Endothelial cell of umbilical vein (primary cell): ENCODE results near the gene RGS6. TPM values are rescaled to one million over a fixed set of nuclear protein-coding genes. Genes with fewer than 3 reads are reported as not detected.

Experiments used
- BruUV-seq: library from RNA; stranded (reverse); fragments of 400-500 nt; replicated peaks from 2 replicates; lab custom pipeline; 2021; lab: Mats Ljungman, UMichigan
- CTCF ChIA-PET: fragments of 300-600, 350-600 bp; sonication (Branson Sonifier 250); formaldehyde crosslinking; loops from one replicate; lab custom pipeline; 2021; ENCODE audit warnings: antibody characterized with exemption, inconsistent platforms; lab: Charles Lee
- POLR2A ChIA-PET: fragments of 300-600, 350-600 bp; sonication (Branson Sonifier 250); formaldehyde crosslinking; loops from one replicate; lab custom pipeline; 2021; ENCODE audit warnings: antibody characterized with exemption, inconsistent platforms; lab: Charles Lee
- DNase-seq: peaks from one replicate; pipeline ENCODE4 v3.0.0-alpha.2; 2011; ENCODE audit warnings: low read depth, low spot score
- FAIRE-seq: peaks from 2 replicates; lab custom pipeline; 2011; peaks lifted over from hg19 to GRCh38; lab: Jason Lieb, UNC
- H2AFZ ChIP-seq: 2 replicates; pipeline ENCODE4 v1.6.0; 2012; ENCODE audit warnings: low read depth, low read length, control low read depth, inconsistent platforms
- H3K27ac ChIP-seq: 2 replicates; pipeline ENCODE4 v1.5.1; 2011; ENCODE audit warnings: low read depth, mild to moderate bottlenecking, control low read depth, low read length, moderate library complexity; ENCODE audit not compliant: insufficient read depth
- H3K27me3 ChIP-seq, 2 experiments: 2 replicates each; pipeline versions ENCODE4 v1.6.0 to v1.6.1; 2011; ENCODE audit warnings: low read length in 2 of 2, mixed read lengths in 1 of 2; ENCODE audit not compliant: control insufficient read depth in 2 of 2, insufficient read depth in 2 of 2
- H3K36me3 ChIP-seq, 2 experiments: 2 replicates in 1 of 2; 3 replicates in 1 of 2; pipeline ENCODE4 v1.5.1; 2011; ENCODE audit warnings: low read length in 2 of 2, mild to moderate bottlenecking in 1 of 2, moderate library complexity in 1 of 2; ENCODE audit not compliant: control insufficient read depth in 2 of 2, insufficient read depth in 2 of 2; ENCODE audit errors: extremely low read depth in 1 of 2
- H3K4me1 ChIP-seq: 3 replicates; pipeline ENCODE4 v1.5.1; 2011; ENCODE audit warnings: mild to moderate bottlenecking, low read length; ENCODE audit not compliant: control insufficient read depth, insufficient read depth; ENCODE audit errors: extremely low read depth
- H3K4me2 ChIP-seq: 2 replicates; pipeline ENCODE4 v1.6.1; 2011; ENCODE audit warnings: low read length, control low read depth, mixed read lengths; ENCODE audit not compliant: insufficient read depth
- H3K4me3 ChIP-seq, 3 experiments: fragments of 200-600 bp in 1 of 3; sonication (generic), shearing (Covaris generic) in 1 of 3; replicated peaks in 1 of 3; 2 replicates each; pipeline ENCODE4 v1.5.1; 2011 to 2016; ENCODE audit warnings: control low read depth in 3 of 3, low read length in 3 of 3, mild to moderate bottlenecking in 2 of 3, inconsistent platforms in 1 of 3, low read depth in 1 of 3, moderate library complexity in 1 of 3; ENCODE audit not compliant: insufficient read depth in 1 of 3
- H3K79me2 ChIP-seq: 2 replicates; pipeline ENCODE4 v1.6.0; 2012; ENCODE audit warnings: low read length, inconsistent platforms; ENCODE audit not compliant: control insufficient read depth, insufficient read depth
- H3K9ac ChIP-seq: replicated peaks from 2 replicates; pipeline ENCODE3; 2011; ENCODE audit warnings: low read length, control low read depth; ENCODE audit not compliant: insufficient read depth; ENCODE audit errors: extremely low read depth
- H3K9me1 ChIP-seq: replicated peaks from 3 replicates; pipeline ENCODE4 v1.6.0; 2011; ENCODE audit warnings: mild to moderate bottlenecking, low read length; ENCODE audit not compliant: control insufficient read depth, insufficient read depth; ENCODE audit errors: extremely low read depth
- H3K9me3 ChIP-seq: replicated peaks from 2 replicates; pipeline ENCODE4 v1.5.1; 2012; ENCODE audit warnings: low read length, inconsistent platforms; ENCODE audit not compliant: control insufficient read depth, insufficient read depth
- H4K20me1 ChIP-seq: replicated peaks from 2 replicates; pipeline ENCODE3; 2011; ENCODE audit warnings: mild to moderate bottlenecking, low read length; ENCODE audit not compliant: control insufficient read depth, insufficient read depth; ENCODE audit errors: extremely low read depth
- EZH2 ChIP-seq: IDR thresholded peaks from 2 replicates; pipeline ENCODE4 v1.6.1; 2012; ENCODE audit warnings: borderline replicate concordance, low read depth, mild to moderate bottlenecking, moderate library complexity, low read length, inconsistent platforms; ENCODE audit not compliant: severe bottlenecking
- FOS ChIP-seq: IDR thresholded peaks from 2 replicates; pipeline ENCODE4 v1.6.1; 2011; ENCODE audit warnings: mild to moderate bottlenecking, low read length, moderate library complexity, borderline replicate concordance; ENCODE audit not compliant: insufficient read depth
- GATA2 ChIP-seq: IDR thresholded peaks from 2 replicates; pipeline ENCODE4 v1.7.0; 2011; ENCODE audit warnings: low read depth, mild to moderate bottlenecking, moderate library complexity, mixed read lengths, low read length; ENCODE audit not compliant: insufficient read length, insufficient read depth
- JUN ChIP-seq: IDR thresholded peaks from 2 replicates; pipeline ENCODE4 v1.6.1; 2011; ENCODE audit warnings: borderline replicate concordance, low read depth; ENCODE audit not compliant: insufficient read length, insufficient read depth
- MYC ChIP-seq: IDR thresholded peaks from one replicate; pipeline ENCODE4 v1.6.1; 2011; ENCODE audit warnings: mild to moderate bottlenecking, low read depth, low read length
- POLR2A ChIP-seq: IDR thresholded peaks from 2 replicates; pipeline ENCODE4 v1.6.1; 2012; ENCODE audit warnings: low read depth, mild to moderate bottlenecking, control low read depth, low read length
- POLR2AphosphoS5 ChIP-seq: IDR thresholded peaks from 2 replicates; pipeline ENCODE4 v1.6.1; 2012; ENCODE audit warnings: low read depth, mild to moderate bottlenecking, control low read depth, low read length, moderate library complexity; ENCODE audit not compliant: insufficient read depth
- dilution Hi-C: fragments of 300-500 bp; cut with MboI; formaldehyde crosslinking; loops from one replicate; pipeline ENCODE4 v1.15.0; 2019; ENCODE audit warnings: low sequenced_read_pairs; ENCODE audit not compliant: extremely low pct_ligation_motif_present
- intact Hi-C: fragments of 100-400 bp; cut with micrococcal nuclease; formaldehyde crosslinking; loops from one replicate; pipeline ENCODE4 v1.10.0; 2022
- polyA plus RNA-seq, 4 experiments: library from polyadenylated mRNA; depleted of rRNA in 3 of 4; stranded (reverse) in 3 of 4; unstranded in 1 of 4; fragments of >200 nt; gene quantifications; 2 replicates each; pipeline versions ENCODE4 v1.2.1 to v1.2.3, GENCODE V29; 2011 to 2012; ENCODE audit warnings: missing spikeins in 1 of 4
- total RNA-seq: library from RNA; stranded (reverse); gene quantifications from 2 replicates; pipeline ENCODE4 v1.2.3, GENCODE V29; 2021
- TF ChIP-seq, protein P1 (sequence below): IDR thresholded peaks from 2 replicates; pipeline ENCODE4 v1.6.1; 2011; ENCODE audit not compliant: insufficient read depth, insufficient read length
- TF ChIP-seq, protein P2 (sequence below), 2 donors: IDR thresholded peaks; 1 replicate in 1 of 2; 2 replicates in 1 of 2; pipeline ENCODE4 v1.5.1; 2011; ENCODE audit warnings: low read length in 2 of 2, mild to moderate bottlenecking in 2 of 2, moderate library complexity in 2 of 2, control low read depth in 1 of 2, inconsistent platforms in 1 of 2, low read depth in 1 of 2; ENCODE audit not compliant: insufficient read depth in 1 of 2; ENCODE audit errors: extremely low read depth in 1 of 2

Gene RGS6
- total and polyA plus RNA-seq, 2 donors (not counting 3 experiments of a cell fraction or from before 2014, with no cell fraction given) = not detected

DNA sequence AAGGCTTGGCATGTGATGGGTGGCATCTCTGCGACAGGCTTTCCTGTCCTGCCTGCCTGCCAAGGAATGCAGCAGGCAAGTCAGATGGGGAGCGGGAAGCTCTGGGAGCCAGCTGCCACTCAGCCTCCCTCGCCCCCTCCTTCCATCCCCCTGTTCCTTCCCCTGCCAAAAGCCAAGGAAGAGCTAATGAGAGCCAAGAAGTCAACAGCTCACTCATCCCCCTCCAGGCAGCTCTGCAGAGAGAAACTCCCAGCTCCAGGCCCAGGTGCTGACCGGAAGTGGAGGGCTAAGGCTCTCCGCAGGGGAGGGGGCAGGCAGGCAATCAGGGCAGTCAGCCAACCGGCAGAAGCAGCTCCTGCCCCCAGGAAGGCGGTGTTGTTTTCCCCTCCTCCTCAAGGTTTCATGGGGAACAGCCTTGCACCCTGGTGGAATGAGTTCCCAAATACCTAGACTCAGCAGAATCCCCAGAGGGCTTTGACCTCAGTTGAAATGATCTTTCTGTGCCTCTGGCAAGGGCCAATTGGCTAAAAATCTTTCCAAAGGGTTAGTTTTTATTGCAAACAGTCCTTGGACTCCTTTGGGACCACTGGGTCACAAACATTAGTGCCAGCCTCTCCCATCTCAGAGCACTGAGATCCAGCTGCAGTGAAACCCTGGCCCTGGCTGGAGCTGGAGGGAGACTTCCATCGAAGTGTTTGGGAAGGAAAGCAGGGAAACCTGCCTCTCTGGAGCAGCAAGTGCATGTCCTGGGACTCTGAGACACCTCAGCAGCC lies 612.6 kb downstream of the RGS6 start:
- CTCF ChIA-PET = interaction anchor here (1.1 to 2.4 kb wide), 6 partner anchors 10 to 404 kb away, joined by 3 to 13 read pairs (median 4); no protein-coding TSS in a partner anchor

DNA sequence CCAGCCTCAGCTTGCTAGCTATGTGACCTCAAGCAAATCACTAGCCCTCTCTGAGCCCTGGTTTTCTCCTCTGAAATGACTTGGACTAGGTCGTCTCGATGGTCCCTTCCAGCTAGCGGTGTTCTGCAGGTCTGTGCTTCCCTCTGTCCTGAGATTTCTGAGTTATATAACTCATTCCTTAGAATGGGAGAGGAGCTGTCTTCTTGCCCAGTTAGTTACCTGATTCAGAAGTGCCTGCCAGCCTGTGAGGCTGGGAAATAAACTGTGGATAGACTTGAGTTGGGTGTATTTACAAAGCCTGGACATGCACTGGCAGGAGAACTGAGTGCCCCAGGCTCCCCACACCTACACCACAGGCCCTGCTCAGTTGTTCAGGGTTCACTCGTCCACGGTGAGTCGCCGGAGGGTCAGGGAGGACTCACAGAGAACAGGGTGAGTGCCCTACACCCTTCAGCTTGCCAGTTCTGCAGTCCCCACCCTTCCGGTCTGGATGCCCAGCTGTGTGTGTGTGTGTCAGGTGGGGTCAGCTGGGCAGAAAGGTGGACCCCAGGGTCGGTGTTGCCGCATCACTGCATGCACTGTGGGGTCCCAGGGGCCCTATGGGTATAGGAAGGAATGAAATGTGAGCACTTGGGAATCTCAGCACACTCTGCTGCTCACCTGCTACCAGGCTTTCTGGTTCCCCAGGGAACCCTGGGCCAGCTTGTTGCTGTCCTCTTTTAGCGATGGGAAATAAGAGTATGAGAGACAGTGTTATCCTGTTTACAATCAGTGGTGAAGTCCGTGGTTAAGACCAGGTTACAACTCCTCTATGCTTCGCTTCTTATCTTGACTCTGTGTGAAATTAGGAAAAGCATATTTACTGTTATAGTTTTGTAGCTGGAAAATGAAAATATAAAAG lies 613.4 kb downstream of the RGS6 start:
- no peak overlapping the region for H2AFZ ChIP-seq
- H3K27me3 ChIP-seq = peaks cover 0 to 3% of the 10 kb centered on the region in 2 experiments
- dilution Hi-C loops = no loop called here
- no peak overlapping the region for H3K4me2 ChIP-seq
- H3K4me1 ChIP-seq = no peaks in the 10 kb centered on the region
- H4K20me1 ChIP-seq = no peaks in the 10 kb centered on the region
- H3K4me3 ChIP-seq = no peak overlapping the region
- POLR2A ChIA-PET = no interaction called here
- BruUV-seq = no TSS peak
- intact Hi-C loops = no loop called here
- no peaks in the 10 kb centered on the region for H3K9me3 ChIP-seq
- no peak for TF ChIP-seq MYC
- no peak for TF ChIP-seq FOS
- TF ChIP-seq GATA2 = no peak
- no peak for TF ChIP-seq JUN
- TF ChIP-seq, protein P1, sequence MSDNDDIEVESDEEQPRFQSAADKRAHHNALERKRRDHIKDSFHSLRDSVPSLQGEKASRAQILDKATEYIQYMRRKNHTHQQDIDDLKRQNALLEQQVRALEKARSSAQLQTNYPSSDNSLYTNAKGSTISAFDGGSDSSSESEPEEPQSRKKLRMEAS = no peak
- TF ChIP-seq POLR2A = no peak
- TF ChIP-seq EZH2 = no peak
- TF ChIP-seq, protein P2, sequence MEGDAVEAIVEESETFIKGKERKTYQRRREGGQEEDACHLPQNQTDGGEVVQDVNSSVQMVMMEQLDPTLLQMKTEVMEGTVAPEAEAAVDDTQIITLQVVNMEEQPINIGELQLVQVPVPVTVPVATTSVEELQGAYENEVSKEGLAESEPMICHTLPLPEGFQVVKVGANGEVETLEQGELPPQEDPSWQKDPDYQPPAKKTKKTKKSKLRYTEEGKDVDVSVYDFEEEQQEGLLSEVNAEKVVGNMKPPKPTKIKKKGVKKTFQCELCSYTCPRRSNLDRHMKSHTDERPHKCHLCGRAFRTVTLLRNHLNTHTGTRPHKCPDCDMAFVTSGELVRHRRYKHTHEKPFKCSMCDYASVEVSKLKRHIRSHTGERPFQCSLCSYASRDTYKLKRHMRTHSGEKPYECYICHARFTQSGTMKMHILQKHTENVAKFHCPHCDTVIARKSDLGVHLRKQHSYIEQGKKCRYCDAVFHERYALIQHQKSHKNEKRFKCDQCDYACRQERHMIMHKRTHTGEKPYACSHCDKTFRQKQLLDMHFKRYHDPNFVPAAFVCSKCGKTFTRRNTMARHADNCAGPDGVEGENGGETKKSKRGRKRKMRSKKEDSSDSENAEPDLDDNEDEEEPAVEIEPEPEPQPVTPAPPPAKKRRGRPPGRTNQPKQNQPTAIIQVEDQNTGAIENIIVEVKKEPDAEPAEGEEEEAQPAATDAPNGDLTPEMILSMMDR (IDR thresholded peaks at IDR 0.05; ENCODE audit: extremely low read depth in 1 of 2, insufficient read depth in 1 of 2, low read depth in 1 of 2, low read length in 2 of 2) = no peak
- no peak for TF ChIP-seq POLR2AphosphoS5
- H3K27ac ChIP-seq = no peak overlapping the region
- CTCF ChIA-PET = interaction anchor here (1.5 to 2.4 kb wide), 3 partner anchors 31 to 403 kb away, joined by 5 to 13 read pairs (median 9); no protein-coding TSS in a partner anchor
- FAIRE-seq = no peak
- H3K9me1 ChIP-seq = no peaks in the 10 kb centered on the region
- no peak overlapping the region for H3K9ac ChIP-seq
- DNase-seq = no peak
- no peaks in the 10 kb centered on the region for H3K79me2 ChIP-seq
- no peaks in the 10 kb centered on the region for H3K36me3 ChIP-seq

More for the DNA sequence above, 612.6 kb downstream of the RGS6 start:
- H3K4me1 ChIP-seq = no peaks in the 10 kb centered on the region
- no peaks in the 10 kb centered on the region for H3K9me3 ChIP-seq
- dilution Hi-C loops = no loop called here
- intact Hi-C loops = no loop called here
- no peaks in the 10 kb centered on the region for H3K79me2 ChIP-seq
- no peaks in the 10 kb centered on the region for H3K27me3 ChIP-seq
- TF ChIP-seq EZH2 (no peak), POLR2AphosphoS5 (no peak), JUN (no peak), FOS (no peak)
- no peak overlapping the region for H3K4me2 ChIP-seq
- BruUV-seq = no TSS peak
- no peak overlapping the region for H3K27ac ChIP-seq
- H3K36me3 ChIP-seq = no peaks in the 10 kb centered on the region
- DNase-seq = no peak
- no peak overlapping the region for H3K9ac ChIP-seq
- POLR2A ChIA-PET = no interaction called here
- no peak overlapping the region for H2AFZ ChIP-seq
- no peak overlapping the region for H3K4me3 ChIP-seq
- no peaks in the 10 kb centered on the region for H4K20me1 ChIP-seq
- H3K9me1 ChIP-seq = no peaks in the 10 kb centered on the region
- FAIRE-seq = no peak
